ENCODE results near the gene PDE4D.

DNA sequence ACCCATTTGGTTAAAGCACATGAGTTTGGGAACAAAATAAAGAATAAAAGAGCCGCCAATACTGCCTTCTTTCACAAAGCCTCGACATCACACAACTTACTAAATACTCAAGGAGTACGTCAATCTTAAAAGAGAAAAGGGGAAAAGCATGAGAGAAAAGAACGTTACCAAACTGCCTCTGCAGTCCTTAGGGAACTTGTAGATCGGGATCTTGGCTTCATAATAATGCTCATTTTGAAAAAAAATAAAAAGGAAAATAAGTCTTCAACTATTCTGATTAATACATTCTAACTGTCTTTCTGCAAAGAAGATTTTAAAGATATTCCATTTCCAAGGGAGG is 618.4 kb downstream of the PDE4D start:
- TF ChIP-seq, protein P1, sequence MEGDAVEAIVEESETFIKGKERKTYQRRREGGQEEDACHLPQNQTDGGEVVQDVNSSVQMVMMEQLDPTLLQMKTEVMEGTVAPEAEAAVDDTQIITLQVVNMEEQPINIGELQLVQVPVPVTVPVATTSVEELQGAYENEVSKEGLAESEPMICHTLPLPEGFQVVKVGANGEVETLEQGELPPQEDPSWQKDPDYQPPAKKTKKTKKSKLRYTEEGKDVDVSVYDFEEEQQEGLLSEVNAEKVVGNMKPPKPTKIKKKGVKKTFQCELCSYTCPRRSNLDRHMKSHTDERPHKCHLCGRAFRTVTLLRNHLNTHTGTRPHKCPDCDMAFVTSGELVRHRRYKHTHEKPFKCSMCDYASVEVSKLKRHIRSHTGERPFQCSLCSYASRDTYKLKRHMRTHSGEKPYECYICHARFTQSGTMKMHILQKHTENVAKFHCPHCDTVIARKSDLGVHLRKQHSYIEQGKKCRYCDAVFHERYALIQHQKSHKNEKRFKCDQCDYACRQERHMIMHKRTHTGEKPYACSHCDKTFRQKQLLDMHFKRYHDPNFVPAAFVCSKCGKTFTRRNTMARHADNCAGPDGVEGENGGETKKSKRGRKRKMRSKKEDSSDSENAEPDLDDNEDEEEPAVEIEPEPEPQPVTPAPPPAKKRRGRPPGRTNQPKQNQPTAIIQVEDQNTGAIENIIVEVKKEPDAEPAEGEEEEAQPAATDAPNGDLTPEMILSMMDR (IDR thresholded peaks at IDR 0.05): no peak
- no peak for TF ChIP-seq POLR2A (IDR thresholded peaks at IDR 0.05)
